GM21367 (cell line): ENCODE results near the gene OR8S1.
"Not testable (repeated sequence)": the region's sequence is repeated elsewhere in the genome, so short reads cannot be mapped to it uniquely, and the experiment has no call there.

ENCODE experiments used
- ATAC-seq: cut with Tn5 transposase; IDR thresholded peaks from one replicate; pipeline ENCODE4 v1.9.1; 2021; ENCODE audit not compliant: unreplicated experiment

The OR8S1 gene

GRCh38 chr12:48525332-48525731 is at the start of gene OR8S1:
Gene OR8S1 (plus strand): TSS chr12:48525632. CDS start chr12:48525632, 0 bp downstream.
- ATAC-seq, result no peak

DNA sequence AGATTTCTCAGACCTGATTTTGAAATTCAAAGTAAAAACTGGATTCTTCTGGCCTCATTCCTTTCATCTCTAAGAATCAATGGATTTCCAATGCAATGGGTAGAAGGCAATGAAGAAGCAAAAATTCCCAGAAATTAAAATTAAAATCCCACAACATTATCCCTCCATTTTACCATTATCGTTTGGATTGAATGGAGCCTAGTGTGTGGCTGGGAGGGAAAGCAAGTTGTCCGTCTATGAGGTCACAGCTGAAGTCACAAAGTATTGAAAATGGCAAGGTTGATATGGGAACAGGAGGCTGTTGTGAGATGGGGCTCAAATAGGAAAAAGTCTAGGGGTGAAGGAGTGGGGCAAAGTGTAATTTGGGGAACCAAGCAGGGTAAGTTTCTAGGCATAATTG is 43.2 kb upstream of the OR8S1 start, which contains the start of gene C12orf54:
TSS of gene C12orf54 (plus strand) at position 301 of the 400 bp plus-strand sequence. CDS start 799 bp downstream, outside the sequence.
- no peak for ATAC-seq

DNA sequence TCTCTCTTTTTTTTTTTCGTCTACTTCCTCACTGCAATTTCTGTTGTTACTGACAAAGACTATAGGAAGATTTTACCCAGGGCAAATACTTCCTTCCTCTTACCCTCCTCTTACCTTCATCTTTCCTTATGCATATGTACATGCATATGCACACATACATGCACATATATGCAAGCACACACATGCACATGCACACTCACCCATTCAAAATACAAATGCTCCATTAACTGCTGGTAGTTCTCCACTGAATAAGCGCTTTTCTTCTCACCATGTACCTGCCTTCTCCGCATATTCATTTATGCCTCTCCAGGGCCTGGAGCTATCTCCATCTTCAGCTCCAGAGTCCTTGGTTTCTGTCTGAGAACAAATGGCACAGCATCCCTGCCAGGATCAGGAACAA is 42.5 kb upstream of the OR8S1 start:
- no peak for ATAC-seq

GRCh38 chr12:48486261-48486660 is 39.2 kb upstream of the OR8S1 start:
- ATAC-seq, result no peak

DNA sequence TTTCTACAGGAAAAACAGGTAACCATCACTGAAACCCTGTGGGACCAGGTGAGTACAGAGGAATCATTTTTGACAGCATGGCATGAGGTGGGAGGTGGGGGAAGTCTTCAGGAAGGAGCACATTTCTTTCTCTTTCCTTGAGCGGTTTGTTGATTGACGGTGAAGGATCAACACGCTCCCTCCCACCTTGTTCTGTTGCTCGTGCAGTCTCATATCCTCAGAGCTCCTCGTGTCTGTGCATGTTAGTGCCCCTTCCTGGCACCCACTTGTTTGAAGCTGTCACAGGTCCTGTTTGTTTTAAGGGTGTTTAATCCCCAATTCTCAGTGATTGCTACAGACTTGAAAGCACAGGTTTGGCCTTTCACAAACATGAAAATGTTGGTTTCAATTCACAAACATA is 38.8 kb upstream of the OR8S1 start:
- ATAC-seq, result no peak

GRCh38 chr12:48489012-48489411 is 36.4 kb upstream of the OR8S1 start:
- ATAC-seq, result peak; percentile 92

- ATAC-seq, result not testable (repeated sequence)
Observed at GRCh38 chr12:48489456-48489855, 36.0 kb upstream of the OR8S1 start.

DNA sequence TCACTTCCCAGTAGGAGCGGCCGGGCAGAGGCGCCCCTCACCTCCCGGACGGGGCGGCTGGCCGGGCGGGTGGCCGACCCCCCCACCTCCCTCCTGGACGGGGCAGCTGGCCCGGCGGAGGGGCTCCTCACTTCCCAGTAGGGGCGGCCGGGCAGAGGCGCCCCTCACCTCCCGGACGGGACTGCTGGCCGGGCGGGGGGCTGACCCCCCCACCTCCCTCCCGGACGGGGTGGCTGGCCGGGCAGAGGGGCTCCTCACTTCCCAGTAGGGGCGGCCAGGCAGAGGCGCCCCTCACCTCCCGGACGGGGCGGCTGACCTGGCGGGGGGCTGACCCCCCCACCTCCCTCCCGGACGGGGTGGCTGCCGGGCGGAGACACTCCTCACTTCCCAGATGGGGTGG is 25.2 kb upstream of the OR8S1 start:
- not testable (repeated sequence) for ATAC-seq

DNA sequence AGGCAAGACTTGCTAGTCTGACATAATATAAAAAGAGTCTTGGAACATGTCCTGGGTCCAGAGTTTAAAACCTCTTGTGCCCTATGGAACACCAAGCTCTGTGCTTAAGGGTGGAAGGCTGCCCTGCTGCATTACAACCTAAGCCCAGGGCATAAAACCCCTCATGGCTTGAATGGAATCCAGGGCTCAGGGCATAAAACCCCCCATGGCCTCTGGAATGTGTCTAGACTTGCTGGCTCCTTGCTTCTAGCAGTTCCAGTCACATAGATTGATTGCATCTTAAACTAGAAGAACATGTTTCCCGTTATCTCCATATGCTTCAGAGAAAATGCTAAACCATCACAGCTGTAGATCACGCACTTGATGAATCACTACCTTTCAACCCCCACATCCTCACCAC is 18.6 kb upstream of the OR8S1 start:
- not testable (repeated sequence) for ATAC-seq

- no peak for ATAC-seq
Observed at GRCh38 chr12:48508987-48509386, 16.4 kb upstream of the OR8S1 start.

DNA sequence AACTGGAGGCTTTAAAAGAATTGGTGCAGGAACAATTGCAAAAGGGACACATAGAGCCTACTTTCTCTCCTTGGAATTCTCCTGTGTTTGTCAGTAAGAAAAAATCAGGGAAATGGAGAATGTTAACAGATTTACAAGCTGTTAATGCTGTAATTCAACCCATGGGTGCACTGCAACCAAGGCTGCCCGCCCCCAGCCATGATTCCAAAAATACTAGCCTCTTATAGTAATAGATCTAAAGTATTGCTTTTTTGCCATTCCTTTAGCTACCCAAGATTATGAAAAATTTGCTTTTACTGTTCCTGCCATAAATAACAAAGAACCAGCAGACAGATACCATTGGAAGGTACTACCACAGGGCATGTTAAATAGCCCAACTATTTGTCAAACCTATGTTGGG is 15.3 kb upstream of the OR8S1 start:
- ATAC-seq, result no peak

GRCh38 chr12:48512855-48513254 is 12.6 kb upstream of the OR8S1 start:
- ATAC-seq, result peak; percentile 80

DNA sequence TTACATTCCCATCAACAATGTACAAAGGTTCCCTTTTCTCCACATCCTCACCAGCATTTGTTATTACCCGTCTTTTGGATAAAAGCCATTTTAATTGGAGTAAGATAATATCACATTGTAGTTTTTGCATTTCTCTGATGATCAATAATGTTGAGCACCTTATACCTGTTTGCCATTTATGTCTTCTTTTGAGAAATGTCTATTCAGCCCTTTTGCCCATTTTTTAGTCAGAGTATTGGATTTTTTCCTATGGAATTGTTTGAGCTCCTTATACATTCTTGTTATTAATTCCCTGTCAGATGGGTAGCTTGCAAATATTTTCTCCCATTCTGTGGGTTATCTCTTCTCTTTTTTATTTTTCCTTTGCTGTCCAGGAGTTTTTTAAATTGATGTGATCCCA is 10.7 kb upstream of the OR8S1 start:
- no peak for ATAC-seq

DNA sequence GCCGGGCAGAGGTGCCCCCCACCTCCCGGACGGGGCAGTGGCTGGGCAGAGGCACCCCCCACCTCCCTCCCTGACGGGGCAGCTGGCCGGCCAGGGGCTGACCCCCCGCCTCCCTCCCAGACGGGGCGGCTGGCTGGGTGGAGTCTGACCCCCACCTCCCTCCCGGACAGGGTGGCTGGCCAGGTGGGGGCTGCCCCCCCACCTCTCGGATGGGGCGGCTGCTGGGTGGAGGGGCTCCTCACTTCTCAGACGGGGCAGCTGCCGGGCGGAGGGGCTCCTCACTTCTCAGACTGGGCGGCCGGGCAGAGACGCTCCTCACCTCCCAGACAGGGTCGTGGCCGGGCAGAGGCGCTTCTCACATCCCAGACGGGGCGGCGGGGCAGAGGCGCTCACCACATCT is 5.1 kb upstream of the OR8S1 start:
- not testable (repeated sequence) for ATAC-seq

GRCh38 chr12:48527891-48528670 is 2.6 kb downstream of the OR8S1 start:
- ATAC-seq, result no peak

GRCh38 chr12:48532601-48533000 is 7.2 kb downstream of the OR8S1 start:
- ATAC-seq, result no peak

- no peak for ATAC-seq
Observed at GRCh38 chr12:48536602-48537001, 11.2 kb downstream of the OR8S1 start.

DNA sequence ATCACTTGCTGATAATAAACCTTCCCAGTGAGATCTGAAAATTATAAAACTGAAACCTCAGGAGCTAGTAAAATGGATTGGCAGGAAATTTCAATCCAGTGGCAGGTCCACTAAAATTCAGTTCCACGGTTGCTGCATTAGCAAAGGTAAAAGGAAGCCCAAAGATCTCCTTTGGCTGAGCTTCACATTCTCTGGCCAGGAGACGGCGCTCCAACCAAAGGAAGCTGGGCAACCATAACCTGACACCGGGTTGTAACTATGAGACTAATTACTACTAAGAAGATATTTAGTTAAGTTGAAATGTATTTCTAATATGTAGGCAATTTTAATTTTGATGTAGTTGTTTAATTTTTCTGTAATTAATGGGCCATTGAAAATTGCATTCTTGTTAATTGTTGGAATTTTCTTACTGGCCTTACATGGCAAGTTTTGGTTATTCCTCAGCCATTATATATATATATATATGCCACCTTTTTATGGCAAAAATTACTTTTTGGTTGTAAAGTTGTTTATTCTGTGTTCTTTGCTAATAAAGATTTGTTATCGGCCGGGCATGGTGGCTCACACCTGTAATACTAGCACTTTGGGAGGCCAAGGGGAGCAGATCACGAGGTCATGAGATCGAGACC is 17.0 kb downstream of the OR8S1 start:
- ATAC-seq, result no peak

GRCh38 chr12:48545833-48546469 is 20.5 kb downstream of the OR8S1 start:
- no peak for ATAC-seq

DNA sequence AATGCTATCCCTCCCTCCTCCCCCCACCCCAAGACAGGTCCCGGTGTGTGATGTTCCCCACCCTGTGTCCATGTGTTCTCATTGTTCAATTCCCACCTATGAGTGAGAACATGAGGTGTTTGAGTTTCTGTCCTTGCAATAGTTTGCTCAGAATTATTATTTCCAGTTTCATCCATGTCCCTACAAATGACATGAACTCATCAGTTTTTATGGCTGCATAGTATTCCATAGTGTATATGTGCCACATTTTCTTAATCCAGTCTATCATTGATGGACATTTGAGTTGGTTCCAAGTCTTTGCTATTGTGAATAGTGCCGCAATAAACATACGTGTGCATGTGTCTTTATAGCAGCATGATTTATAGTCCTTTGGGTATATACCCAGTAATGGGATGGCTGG is 21.6 kb downstream of the OR8S1 start:
- ATAC-seq, result not testable (repeated sequence)

DNA sequence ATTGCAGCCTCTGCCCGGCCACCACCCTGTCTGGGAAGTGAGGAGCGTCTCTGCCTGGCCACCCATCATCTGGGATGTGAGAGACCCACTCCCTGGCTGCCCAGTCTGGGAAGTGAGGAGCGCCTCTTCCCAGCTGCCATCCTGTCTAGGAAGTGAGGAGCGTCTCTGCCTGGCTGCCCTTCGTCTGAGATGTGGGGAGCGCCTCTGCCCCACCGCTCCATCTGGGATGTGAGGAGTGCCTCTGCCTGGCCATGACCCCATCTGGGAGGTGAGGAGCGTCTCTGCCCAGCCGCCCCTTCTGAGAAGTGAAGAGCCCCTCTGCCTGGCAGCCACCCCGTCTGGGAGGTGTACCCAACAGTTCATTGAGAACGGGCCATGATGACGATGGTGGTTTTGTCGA is 26.2 kb downstream of the OR8S1 start:
- not testable (repeated sequence) for ATAC-seq
